Measurements from ENCODE around the gene IL11. TPM values are rescaled to one million over a fixed set of nuclear protein-coding genes. Genes with fewer than 3 reads are reported as not detected.

The IL11 gene
- total RNA-seq, 1 donor from 2014 or later, result 1.3 TPM

DNA sequence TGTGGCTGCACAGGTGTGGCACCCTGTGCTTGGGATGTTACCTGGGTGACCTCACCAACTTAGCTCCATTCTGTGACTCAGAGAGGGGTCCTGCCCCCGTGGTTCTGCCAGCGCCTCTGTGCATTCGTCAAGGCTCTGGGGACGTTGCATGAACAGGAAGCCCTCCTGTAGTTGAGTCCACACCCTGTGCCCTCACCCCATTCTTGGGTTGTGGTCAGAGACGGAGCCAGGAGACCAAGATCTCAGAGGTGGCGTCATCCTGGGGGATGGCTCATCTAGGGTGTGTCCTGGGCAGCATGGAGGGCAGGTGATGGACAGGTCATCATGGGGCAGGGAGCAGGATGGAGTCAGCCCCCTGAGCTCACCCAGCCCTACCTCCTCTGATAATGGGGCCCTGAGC is 18.2 kb downstream of the IL11 start:
- FAIRE-seq, result peak; percentile 64
- DNase-seq (ENCODE audit: low read depth), result peak; percentile 55
- Histone ChIP-seq H3K27me3 (ENCODE audit: control insufficient read depth, insufficient read depth, low read length) (peaks cover 4% of the 10 kb centered on the region), H3K36me3 (ENCODE audit: control insufficient read depth, insufficient read depth, low read length) (peaks cover 3% of the 10 kb centered on the region), H3K4me3 (ENCODE audit: low read depth, low read length) (no peak overlapping the region)
- no peak for TF ChIP-seq CTCF (IDR thresholded peaks at IDR 0.05; ENCODE audit: insufficient read depth, low read length, severe bottlenecking)

- H3K27me3 ChIP-seq (ENCODE audit: control insufficient read depth, insufficient read depth, low read length), result peaks cover 4% of the 10 kb centered on the region
- DNase-seq (ENCODE audit: low read depth), result no peak
- H3K4me3 ChIP-seq (ENCODE audit: low read depth, low read length), result no peak overlapping the region
- peak; percentile 64 for FAIRE-seq
- no peak for TF ChIP-seq CTCF (IDR thresholded peaks at IDR 0.05; ENCODE audit: insufficient read depth, low read length, severe bottlenecking)
- H3K36me3 ChIP-seq (ENCODE audit: control insufficient read depth, insufficient read depth, low read length), result peaks cover 7% of the 10 kb centered on the region
Observed at GRCh38 chr19:55350620-55351315, 19.5 kb downstream of the IL11 start.

- no peak for DNase-seq (ENCODE audit: low read depth)
- no peak for FAIRE-seq
- peaks cover 4% of the 10 kb centered on the region for H3K27me3 ChIP-seq (ENCODE audit: control insufficient read depth, insufficient read depth, low read length)
- no peak overlapping the region for H3K4me3 ChIP-seq (ENCODE audit: low read depth, low read length)
- no peak for TF ChIP-seq CTCF (IDR thresholded peaks at IDR 0.05; ENCODE audit: insufficient read depth, low read length, severe bottlenecking)
- H3K36me3 ChIP-seq (ENCODE audit: control insufficient read depth, insufficient read depth, low read length), result peaks cover 10% of the 10 kb centered on the region
Observed at GRCh38 chr19:55348317-55349034, 21.8 kb downstream of the IL11 start.

- no peak for TF ChIP-seq CTCF (IDR thresholded peaks at IDR 0.05; ENCODE audit: insufficient read depth, low read length, severe bottlenecking)
- H3K4me3 ChIP-seq (ENCODE audit: low read depth, low read length), result no peak overlapping the region
- H3K27me3 ChIP-seq (ENCODE audit: control insufficient read depth, insufficient read depth, low read length), result no peaks in the 10 kb centered on the region
- FAIRE-seq, result no peak
- DNase-seq (ENCODE audit: low read depth), result no peak
- H3K36me3 ChIP-seq (ENCODE audit: control insufficient read depth, insufficient read depth, low read length), result peaks cover 17% of the 10 kb centered on the region
Observed at GRCh38 chr19:55347442-55348009, 22.7 kb downstream of the IL11 start.

- no peak overlapping the region for H3K4me3 ChIP-seq (ENCODE audit: low read depth, low read length)
- FAIRE-seq (no peak), DNase-seq (ENCODE audit: low read depth) (no peak)
- peaks cover 20% of the 10 kb centered on the region for H3K36me3 ChIP-seq (ENCODE audit: control insufficient read depth, insufficient read depth, low read length)
- H3K27me3 ChIP-seq (ENCODE audit: control insufficient read depth, insufficient read depth, low read length), result no peaks in the 10 kb centered on the region
- no peak for TF ChIP-seq CTCF (IDR thresholded peaks at IDR 0.05; ENCODE audit: insufficient read depth, low read length, severe bottlenecking)
Observed at GRCh38 chr19:55346725-55347441, 23.4 kb downstream of the IL11 start.
